GM12874 (cell line): Measurements from ENCODE around the gene CLTCL1.

ENCODE experiments used
- CTCF ChIP-seq: IDR thresholded peaks from 2 replicates; pipeline ENCODE4 v1.5.1; 2011; ENCODE audit warnings: low read depth, mild to moderate bottlenecking, control low read depth, low read length, moderate library complexity; ENCODE audit not compliant: insufficient read depth

Gene CLTCL1

GRCh38 chr22:19325296-19325948, 33.9 kb upstream of the CLTCL1 start:
- TF ChIP-seq CTCF: no peak

GRCh38 chr22:19321757-19322156, 30.2 kb upstream of the CLTCL1 start:
- no peak for TF ChIP-seq CTCF

GRCh38 chr22:19319281-19319680, 27.8 kb upstream of the CLTCL1 start:
- TF ChIP-seq CTCF: no peak

- TF ChIP-seq CTCF: no peak
Observed at GRCh38 chr22:19317865-19318264, 26.3 kb upstream of the CLTCL1 start.

GRCh38 chr22:19307872-19308271, 16.4 kb upstream of the CLTCL1 start:
- no peak for TF ChIP-seq CTCF

- no peak for TF ChIP-seq CTCF
Observed at GRCh38 chr22:19304547-19304946, 13.0 kb upstream of the CLTCL1 start.

GRCh38 chr22:19303785-19304184, 12.3 kb upstream of the CLTCL1 start:
- no peak for TF ChIP-seq CTCF
